ENCODE results near the gene DLGAP1. TPM values are rescaled to one million over a fixed set of nuclear protein-coding genes. Genes with fewer than 3 reads are reported as not detected.

DLGAP1 gene
- total RNA-seq, 1 experiment from 2014 or later, result 0.07 TPM

GRCh38 chr18:4237664-4238041 is 217.5 kb downstream of the DLGAP1 start:
- no peak overlapping the region for H3K4me3 ChIP-seq (ENCODE audit: low read depth, low read length)
- DNase-seq, result no peak
- Mint-ChIP-seq H3K36me3 (ENCODE audit: insufficient read depth, unreplicated experiment) (no peaks in the 10 kb centered on the region), H3K4me3 (ENCODE audit: unreplicated experiment) (no peak overlapping the region), H3K9me3 (ENCODE audit: unreplicated experiment) (no peaks in the 10 kb centered on the region), H3K4me1 (ENCODE audit: low read depth, unreplicated experiment) (no peaks in the 10 kb centered on the region), H3K27ac (ENCODE audit: unreplicated experiment) (no peak overlapping the region), H3K27me3 (ENCODE audit: insufficient read depth, unreplicated experiment) (peaks cover 12% of the 10 kb centered on the region)
- no peaks in the 10 kb centered on the region for H3K9me3 ChIP-seq
- no TSS peak for BruUV-seq (replicated peaks)
- TF ChIP-seq, protein P1, sequence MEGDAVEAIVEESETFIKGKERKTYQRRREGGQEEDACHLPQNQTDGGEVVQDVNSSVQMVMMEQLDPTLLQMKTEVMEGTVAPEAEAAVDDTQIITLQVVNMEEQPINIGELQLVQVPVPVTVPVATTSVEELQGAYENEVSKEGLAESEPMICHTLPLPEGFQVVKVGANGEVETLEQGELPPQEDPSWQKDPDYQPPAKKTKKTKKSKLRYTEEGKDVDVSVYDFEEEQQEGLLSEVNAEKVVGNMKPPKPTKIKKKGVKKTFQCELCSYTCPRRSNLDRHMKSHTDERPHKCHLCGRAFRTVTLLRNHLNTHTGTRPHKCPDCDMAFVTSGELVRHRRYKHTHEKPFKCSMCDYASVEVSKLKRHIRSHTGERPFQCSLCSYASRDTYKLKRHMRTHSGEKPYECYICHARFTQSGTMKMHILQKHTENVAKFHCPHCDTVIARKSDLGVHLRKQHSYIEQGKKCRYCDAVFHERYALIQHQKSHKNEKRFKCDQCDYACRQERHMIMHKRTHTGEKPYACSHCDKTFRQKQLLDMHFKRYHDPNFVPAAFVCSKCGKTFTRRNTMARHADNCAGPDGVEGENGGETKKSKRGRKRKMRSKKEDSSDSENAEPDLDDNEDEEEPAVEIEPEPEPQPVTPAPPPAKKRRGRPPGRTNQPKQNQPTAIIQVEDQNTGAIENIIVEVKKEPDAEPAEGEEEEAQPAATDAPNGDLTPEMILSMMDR (IDR thresholded peaks at IDR 0.05; ENCODE audit: insufficient read depth in 1 of 2, low read depth in 1 of 2, low read length in 1 of 2, severe bottlenecking in 1 of 2, unreplicated experiment in 1 of 2), result no peak
- ChIA-PET POLR2A (no interaction called here), CTCF (no interaction called here)
- H3K27me3 ChIP-seq (replicated peaks; ENCODE audit: control insufficient read depth, insufficient read depth, low read length), result no peaks in the 10 kb centered on the region
- H3K36me3 ChIP-seq (ENCODE audit: control insufficient read depth, insufficient read depth, low read length), result no peaks in the 10 kb centered on the region
- no peaks in the 10 kb centered on the region for H3K4me1 ChIP-seq
- intact Hi-C loops (cut with micrococcal nuclease; ENCODE audit: unreplicated experiment), result no loop called here

DNA sequence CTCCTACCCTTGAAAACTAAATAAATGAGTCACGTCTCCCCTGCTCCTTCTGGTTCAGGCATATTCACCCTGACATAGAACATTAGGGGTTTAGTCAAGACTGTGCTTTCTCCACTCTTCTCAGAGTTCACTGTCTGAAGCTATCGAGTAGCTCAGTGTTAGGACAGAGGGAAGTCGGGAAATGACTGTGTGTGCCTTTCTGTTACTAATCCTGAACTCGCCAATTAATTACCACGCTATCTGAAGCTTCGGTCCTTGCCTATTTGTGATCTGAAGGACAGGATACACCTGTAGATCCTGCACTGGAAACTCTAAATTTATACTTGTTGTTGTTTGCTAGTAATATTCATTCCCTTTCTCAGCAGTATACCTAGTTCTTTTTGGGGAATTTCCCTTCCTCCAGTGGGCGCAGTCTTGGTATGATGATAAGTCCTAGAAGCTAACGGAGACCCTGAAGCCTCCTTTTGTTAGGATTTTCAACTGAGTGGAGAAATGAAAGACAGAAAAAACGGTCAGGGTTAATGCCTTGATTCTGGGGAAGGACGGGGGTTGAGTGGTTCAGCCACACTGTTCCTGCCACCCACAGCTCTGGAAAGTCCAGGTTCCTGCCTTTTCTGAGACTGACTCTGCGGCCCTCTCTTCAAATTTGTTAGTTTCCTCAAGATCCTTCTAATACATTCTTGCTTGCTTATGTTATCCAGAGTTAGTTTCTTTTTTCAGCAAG is 218.0 kb downstream of the DLGAP1 start:
- ChIA-PET CTCF (no interaction called here), POLR2A (no interaction called here)
- no TSS peak for BruUV-seq (replicated peaks)
- H3K4me1 Mint-ChIP-seq (ENCODE audit: low read depth, unreplicated experiment), result no peaks in the 10 kb centered on the region
- H3K27ac Mint-ChIP-seq (ENCODE audit: unreplicated experiment), result no peak overlapping the region
- no peaks in the 10 kb centered on the region for H3K9me3 Mint-ChIP-seq (ENCODE audit: unreplicated experiment)
- DNase-seq, result no peak
- Histone ChIP-seq H3K27me3 (replicated peaks; ENCODE audit: control insufficient read depth, insufficient read depth, low read length) (no peaks in the 10 kb centered on the region), H3K36me3 (ENCODE audit: control insufficient read depth, insufficient read depth, low read length) (no peaks in the 10 kb centered on the region), H3K9me3 (no peaks in the 10 kb centered on the region), H3K4me1 (no peaks in the 10 kb centered on the region), H3K4me3 (ENCODE audit: low read depth, low read length) (no peak overlapping the region)
- no peak overlapping the region for H3K4me3 Mint-ChIP-seq (ENCODE audit: unreplicated experiment)
- TF ChIP-seq, protein P1 (IDR thresholded peaks at IDR 0.05; ENCODE audit: insufficient read depth in 1 of 2, low read depth in 1 of 2, low read length in 1 of 2, severe bottlenecking in 1 of 2, unreplicated experiment in 1 of 2), result no peak
- H3K27me3 Mint-ChIP-seq (ENCODE audit: insufficient read depth, unreplicated experiment), result peaks cover 12% of the 10 kb centered on the region
- intact Hi-C loops (cut with micrococcal nuclease; ENCODE audit: unreplicated experiment), result no loop called here
- no peaks in the 10 kb centered on the region for H3K36me3 Mint-ChIP-seq (ENCODE audit: insufficient read depth, unreplicated experiment)

GRCh38 chr18:4233468-4233867 is 221.6 kb downstream of the DLGAP1 start:
- DNase-seq, result no peak
- H3K4me3 ChIP-seq (ENCODE audit: low read depth, low read length), result no peak overlapping the region
- no TSS peak for BruUV-seq (replicated peaks)
- H3K27ac Mint-ChIP-seq (ENCODE audit: unreplicated experiment), result no peak overlapping the region
- TF ChIP-seq, protein P1 (IDR thresholded peaks at IDR 0.05; ENCODE audit: insufficient read depth in 1 of 2, low read depth in 1 of 2, low read length in 1 of 2, severe bottlenecking in 1 of 2, unreplicated experiment in 1 of 2), result no peak
- H3K36me3 Mint-ChIP-seq (ENCODE audit: insufficient read depth, unreplicated experiment), result no peaks in the 10 kb centered on the region
- H3K9me3 ChIP-seq, result no peaks in the 10 kb centered on the region
- ChIA-PET CTCF (no interaction called here), POLR2A (no interaction called here)
- no peaks in the 10 kb centered on the region for H3K4me1 Mint-ChIP-seq (ENCODE audit: low read depth, unreplicated experiment)
- H3K27me3 ChIP-seq (replicated peaks; ENCODE audit: control insufficient read depth, insufficient read depth, low read length), result no peaks in the 10 kb centered on the region
- H3K36me3 ChIP-seq (ENCODE audit: control insufficient read depth, insufficient read depth, low read length), result no peaks in the 10 kb centered on the region
- peaks cover 10% of the 10 kb centered on the region for H3K27me3 Mint-ChIP-seq (ENCODE audit: insufficient read depth, unreplicated experiment)
- intact Hi-C loops (cut with micrococcal nuclease; ENCODE audit: unreplicated experiment), result no loop called here
- H3K4me1 ChIP-seq, result no peaks in the 10 kb centered on the region
- H3K4me3 Mint-ChIP-seq (ENCODE audit: unreplicated experiment), result no peak overlapping the region
- H3K9me3 Mint-ChIP-seq (ENCODE audit: unreplicated experiment), result no peaks in the 10 kb centered on the region

All from Caco-2 (cell line).